RWPE1 (cell line): ENCODE data around the gene ZBTB47.

Experiments used
- CTCF ChIA-PET: fragments of 350-600 bp; sonication (Branson Sonifier 250); formaldehyde crosslinking; extraction: SDS; loops from one replicate; lab custom pipeline; 2021; lab: Yijun Ruan, JAX
- POLR2A ChIA-PET: fragments of 400-600 bp; formaldehyde crosslinking; extraction: SDS; loops from one replicate; lab custom pipeline; 2020; ENCODE audit warnings: antibody characterized with exemption; ENCODE audit not compliant: low non-redundant PET; lab: Yijun Ruan, JAX
- DNase-seq: peaks from one replicate; pipeline ENCODE4 v3.0.0; 2012; ENCODE audit warnings: low spot score
- H3K27ac ChIP-seq: fragments of 450-650 bp; 2 replicates; pipeline ENCODE4 v1.5.1; 2017
- TF ChIP-seq, protein P1 (sequence below): fragments of 450-650 bp; conservative IDR thresholded peaks from 2 replicates; pipeline ENCODE4 v1.5.1; 2017; ENCODE audit warnings: low read depth, mild to moderate bottlenecking

Gene ZBTB47

DNA sequence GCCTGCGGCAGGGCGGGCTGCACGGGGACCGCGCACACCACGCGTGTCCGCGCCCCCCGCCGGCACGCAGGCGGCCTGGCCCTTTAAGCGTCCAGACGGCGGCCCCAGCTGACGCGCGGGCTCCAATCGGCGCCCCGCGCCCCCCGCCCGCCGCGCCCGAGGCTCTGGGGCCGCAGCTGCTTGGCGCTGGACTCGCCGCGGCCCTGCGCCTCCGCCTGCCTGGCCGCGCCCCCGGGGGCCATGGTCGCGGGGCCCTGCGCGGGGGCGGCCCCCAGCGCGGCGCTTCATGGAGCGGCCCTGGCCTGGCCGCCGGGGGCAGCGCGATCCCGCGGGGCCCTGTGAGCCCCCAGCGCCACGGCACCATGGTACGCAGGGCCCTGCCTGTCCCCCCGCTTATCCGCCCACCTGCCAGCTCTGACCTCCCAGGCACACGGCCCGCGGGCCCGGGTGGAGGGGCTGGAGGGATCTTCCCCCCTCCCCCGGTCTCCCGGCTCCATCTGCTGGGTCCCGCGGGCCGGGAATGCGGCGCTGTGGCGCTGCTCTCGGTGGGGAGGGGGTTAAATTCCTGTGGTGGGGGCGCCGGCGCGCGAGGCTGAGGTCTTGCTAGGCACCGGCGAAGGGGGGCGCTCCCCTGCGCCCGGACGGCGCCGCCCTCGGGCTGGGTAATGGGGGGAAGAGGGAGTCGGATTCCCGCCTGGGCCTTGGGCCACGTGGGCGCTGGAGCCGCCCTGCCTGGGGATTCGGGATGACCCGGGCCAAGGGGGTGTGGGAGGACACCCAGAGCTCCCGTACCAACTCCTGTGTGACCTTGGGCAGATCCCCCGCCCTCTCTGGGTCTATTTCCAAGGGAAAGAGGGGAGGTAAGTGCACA lies 1.1 kb downstream of the ZBTB47 start:
- CTCF ChIA-PET, result interaction anchor here (1.0 kb wide), 1 partner anchor 11 kb away, joined by 3 read pairs; no protein-coding TSS in a partner anchor
- DNase-seq, result no peak
- TF ChIP-seq, protein P1, sequence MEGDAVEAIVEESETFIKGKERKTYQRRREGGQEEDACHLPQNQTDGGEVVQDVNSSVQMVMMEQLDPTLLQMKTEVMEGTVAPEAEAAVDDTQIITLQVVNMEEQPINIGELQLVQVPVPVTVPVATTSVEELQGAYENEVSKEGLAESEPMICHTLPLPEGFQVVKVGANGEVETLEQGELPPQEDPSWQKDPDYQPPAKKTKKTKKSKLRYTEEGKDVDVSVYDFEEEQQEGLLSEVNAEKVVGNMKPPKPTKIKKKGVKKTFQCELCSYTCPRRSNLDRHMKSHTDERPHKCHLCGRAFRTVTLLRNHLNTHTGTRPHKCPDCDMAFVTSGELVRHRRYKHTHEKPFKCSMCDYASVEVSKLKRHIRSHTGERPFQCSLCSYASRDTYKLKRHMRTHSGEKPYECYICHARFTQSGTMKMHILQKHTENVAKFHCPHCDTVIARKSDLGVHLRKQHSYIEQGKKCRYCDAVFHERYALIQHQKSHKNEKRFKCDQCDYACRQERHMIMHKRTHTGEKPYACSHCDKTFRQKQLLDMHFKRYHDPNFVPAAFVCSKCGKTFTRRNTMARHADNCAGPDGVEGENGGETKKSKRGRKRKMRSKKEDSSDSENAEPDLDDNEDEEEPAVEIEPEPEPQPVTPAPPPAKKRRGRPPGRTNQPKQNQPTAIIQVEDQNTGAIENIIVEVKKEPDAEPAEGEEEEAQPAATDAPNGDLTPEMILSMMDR, result no peak
- peak overlapping the region; percentile 86 for H3K27ac ChIP-seq
- POLR2A ChIA-PET, result no interaction called here

DNA sequence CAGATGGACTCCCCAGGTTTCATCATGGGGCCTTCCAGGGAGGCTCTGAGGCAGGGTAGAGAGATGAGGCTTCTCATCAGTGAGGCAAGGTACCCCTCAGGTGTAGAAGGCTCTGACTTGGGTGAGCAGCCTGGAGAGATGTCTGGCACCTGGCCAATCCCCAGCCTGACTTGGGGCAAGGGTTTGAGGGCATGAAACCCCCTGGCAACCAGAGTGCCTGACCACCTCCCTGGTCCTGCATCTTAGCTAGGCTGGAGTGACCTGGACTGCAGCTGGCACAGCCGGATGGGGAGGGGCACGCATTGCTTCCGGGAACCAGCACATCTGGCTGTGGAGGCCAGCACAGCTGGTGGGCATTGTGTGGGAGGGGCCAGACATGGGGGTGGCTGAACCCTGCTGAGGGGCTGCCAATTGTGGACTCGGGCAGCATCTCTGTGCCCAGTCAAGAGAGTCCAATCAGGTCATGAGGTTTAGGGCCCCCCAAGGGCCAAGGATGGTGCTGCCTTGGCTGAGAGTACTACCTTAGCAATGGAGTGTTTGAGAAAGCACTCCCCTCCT lies 1.9 kb downstream of the ZBTB47 start:
- TF ChIP-seq, protein P1, result no peak
- POLR2A ChIA-PET, result no interaction called here
- peak overlapping the region; percentile 86 for H3K27ac ChIP-seq
- no peak for DNase-seq
- CTCF ChIA-PET, result no interaction called here

DNA sequence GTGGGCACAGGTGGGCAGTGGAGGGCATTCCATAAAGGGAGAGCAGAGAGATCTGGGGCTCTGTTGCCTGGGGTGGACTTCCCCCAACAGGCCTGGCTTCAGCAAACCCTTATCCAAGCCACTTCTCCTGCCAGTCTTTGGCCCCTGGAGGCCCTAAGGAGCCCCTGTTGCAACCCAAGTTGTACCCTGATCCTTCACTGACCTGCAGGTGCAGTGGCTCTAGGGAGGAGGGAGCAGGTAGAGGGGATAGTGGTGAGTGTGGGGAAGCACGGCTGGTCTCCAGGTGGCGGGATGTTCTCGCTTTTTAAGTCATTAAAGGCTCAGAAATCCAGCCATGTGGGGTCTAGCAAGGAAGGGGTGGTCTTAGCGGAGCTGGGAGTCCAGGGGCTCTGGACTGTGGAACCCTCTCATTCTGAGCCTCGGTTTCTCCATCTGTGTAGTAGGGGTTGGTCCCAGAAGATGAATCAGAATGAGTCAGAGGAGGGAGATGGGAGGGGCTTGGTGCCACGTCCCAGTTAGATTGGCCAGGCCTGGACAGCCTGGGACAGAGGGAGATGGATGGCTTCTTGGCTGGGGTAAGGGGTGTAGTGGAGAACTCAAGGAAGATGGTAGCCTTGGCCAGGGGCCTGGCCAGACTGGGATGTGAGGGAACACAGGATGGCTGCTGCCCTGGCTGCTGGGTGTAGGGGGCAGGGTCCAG lies 2.6 kb downstream of the ZBTB47 start:
- DNase-seq, result peak; percentile 31
- H3K27ac ChIP-seq, result peak overlapping the region; percentile 86
- TF ChIP-seq, protein P1, result no peak
- CTCF ChIA-PET, result no interaction called here
- POLR2A ChIA-PET, result no interaction called here

DNA sequence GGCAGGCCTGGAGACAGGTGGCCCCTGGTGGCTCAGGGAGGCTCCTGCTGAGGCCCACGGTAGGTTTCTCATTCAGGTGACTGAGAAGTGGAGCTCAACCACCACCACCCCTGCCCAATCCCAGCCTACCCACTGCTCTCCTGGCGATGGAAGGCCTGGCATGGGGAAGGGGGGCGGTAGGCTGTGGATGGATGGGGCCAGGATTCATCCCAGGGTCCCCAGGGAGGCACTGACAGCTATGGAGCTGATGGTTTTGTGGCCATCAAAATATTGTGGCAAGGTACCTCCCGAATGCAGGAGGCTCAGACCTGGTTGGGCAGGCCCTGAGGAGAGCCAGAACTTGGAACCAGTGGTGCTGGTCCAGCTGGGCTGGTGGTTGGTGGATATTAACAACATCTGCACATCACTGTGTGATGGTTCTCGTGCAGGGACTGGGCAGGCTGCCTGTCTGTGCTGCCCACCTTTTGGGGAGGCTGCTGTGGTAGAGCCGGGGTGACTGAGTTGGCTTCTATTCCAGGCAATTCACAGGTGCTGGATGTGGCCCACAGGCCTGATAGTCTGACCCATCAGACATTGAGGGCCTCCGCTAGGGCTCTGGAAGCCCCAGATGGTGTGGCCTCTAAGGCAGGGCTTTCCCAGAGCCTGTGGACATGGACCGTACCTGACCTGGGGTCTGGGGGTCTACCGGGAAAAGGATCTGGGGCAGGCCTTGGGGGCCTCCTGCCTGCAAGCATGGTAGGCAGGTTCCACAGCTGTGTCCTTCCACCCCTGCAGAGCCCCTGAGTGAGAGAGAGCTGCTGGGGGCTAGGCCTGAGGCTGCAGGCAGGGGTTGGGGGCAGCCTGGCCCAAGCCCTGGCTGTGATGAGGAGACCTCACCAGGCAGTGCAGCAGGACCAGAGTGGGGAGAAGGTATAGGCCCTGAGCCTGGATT lies 3.4 kb downstream of the ZBTB47 start:
- ChIA-PET POLR2A (no interaction called here), CTCF (no interaction called here)
- TF ChIP-seq, protein P1, result no peak
- peak overlapping the region; percentile 86 for H3K27ac ChIP-seq
- no peak for DNase-seq

DNA sequence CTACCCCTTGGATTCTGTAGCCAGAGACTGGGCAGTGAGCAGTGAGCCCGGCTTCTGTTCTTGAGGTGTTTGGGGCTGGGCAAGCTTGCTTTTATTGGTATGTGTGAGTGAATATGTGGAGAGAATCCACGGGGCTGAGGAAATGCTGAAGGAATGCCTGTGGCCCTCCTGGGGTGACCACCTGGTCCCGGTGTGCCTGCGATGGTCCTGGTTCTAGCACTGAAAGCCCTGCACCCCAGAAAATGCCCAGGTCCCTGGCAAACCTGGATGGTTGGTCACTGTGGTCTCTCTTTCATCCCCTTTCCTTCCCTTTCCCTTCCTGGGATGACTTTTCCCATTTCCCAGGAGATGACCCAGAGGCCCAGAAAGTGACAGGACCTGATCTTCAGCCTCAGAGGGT lies 4.2 kb downstream of the ZBTB47 start:
- TF ChIP-seq, protein P1, result no peak
- H3K27ac ChIP-seq, result peak overlapping the region; percentile 86
- ChIA-PET POLR2A (no interaction called here), CTCF (no interaction called here)
- DNase-seq, result no peak
